Dermis blood vessel endothelial cell (primary cell): ENCODE data around the gene SELP. TPM values are rescaled to one million over a fixed set of nuclear protein-coding genes. Genes with fewer than 3 reads are reported as not detected.

Source experiments
- DNase-seq: peaks from one replicate; pipeline ENCODE4 v3.0.0; 2010
- total RNA-seq: library from RNA; depleted of rRNA; stranded (reverse); fragments of >200 nt; gene quantifications from 2 replicates; pipeline ENCODE4 v1.2.3, GENCODE V29; 2014

Gene SELP
- total RNA-seq, 1 donor from 2014 or later = 2.6 TPM

DNA sequence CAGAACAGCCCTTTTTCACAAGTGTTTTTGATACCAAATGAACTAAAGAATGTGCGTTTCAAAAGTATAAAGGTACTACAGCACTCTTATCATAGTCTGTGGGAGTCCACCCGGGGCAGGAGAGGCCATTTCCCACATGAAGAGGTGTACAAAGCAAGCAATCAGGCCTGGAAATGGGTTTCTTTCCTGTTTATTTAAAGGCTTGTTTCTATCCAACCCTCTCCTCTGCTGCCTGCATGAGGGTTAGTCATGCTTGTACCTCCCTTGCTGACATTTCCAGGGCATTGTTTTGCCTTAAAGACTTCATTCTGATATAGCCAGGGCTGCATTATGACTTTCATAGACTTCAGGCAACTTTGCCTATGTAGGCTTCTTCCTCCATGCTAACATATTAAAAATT is 11.6 kb downstream of the SELP start:
- peak; percentile 92 for DNase-seq

- no peak for DNase-seq
These were observed 14.1 kb downstream of the SELP start for GRCh38 chr1:169615803-169616202.

DNA sequence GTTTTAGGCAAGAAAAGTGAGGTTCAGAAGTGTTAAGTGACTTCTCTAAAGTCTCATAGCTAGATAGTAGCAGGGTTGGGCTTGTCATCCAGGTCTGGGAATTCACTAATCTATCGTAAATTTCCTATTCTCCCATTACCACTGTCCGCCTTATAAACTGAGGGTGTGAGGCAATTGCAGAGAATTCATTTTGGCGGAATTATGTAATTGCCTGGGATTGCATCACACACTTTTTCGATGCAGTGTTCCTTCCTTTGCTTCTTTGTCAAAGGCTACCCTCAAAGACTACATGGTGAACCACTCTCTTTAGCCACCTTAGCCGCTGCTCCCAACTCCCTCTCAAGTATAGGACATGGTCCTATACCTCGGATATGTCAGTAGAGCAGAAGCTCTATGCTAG is 19.1 kb downstream of the SELP start:
- DNase-seq = no peak

GRCh38 chr1:169610108-169610507 is 19.8 kb downstream of the SELP start:
- peak; percentile 97 for DNase-seq

DNA sequence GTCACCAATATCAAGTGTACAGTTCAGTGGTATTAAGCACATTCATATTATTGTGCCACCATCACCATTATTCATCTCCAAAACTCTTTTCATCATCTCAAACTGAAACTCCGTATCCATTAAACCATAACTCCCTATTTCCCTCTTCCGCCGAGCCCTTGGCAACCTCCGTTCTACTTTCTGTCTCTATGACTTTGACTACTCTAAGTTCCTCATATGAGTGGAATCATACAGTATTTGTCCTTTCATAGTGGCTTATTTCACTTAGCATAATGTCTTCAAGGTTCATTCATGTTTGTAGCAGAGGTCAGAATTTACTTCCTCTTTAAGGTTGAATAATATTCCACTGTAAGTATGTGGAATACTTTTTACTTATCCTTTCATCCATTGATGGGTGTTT is 21.7 kb downstream of the SELP start:
- DNase-seq = no peak

DNA sequence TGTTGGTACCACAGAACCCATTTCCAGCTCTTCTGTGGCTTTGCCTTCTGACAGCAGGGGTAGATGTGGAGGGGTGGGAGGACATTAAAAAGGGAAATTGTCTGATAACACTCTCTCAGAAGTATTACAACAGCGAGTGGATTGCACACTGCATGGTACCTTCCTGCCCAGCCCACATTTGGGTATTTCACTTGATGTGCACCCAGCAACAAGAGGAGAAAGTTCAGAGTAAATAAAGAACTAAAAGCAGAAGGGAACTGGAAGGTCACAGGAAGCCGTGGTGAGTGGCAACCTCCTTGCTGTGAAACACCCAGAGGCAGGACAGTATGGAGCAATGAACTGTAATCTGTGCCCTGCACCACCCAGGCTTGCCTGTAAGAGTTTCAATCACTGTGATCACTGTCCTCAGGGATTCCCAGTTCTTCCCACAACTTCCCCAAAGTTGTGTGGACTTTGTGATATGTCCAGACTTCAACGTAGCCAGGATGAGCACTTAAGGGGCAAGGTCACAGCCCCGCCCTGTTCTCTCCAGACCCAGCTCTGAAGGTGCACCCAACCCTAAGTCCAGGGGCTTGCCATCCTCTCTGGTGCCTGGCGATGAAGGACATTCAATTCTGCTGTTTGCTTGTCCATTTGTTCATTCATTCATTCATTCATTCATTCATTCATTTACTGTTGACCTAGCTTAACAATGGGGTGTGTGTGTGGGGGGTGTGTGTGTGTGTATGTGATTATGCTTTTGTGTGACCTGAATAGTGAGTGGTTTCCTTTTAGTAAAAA is 25.0 kb downstream of the SELP start:
- DNase-seq = no peak

- peak; percentile 74 for DNase-seq
These were observed 28.6 kb downstream of the SELP start for GRCh38 chr1:169601096-169601881.

- DNase-seq = peak; percentile 65
These were observed 33.9 kb downstream of the SELP start for GRCh38 chr1:169595764-169596711.

GRCh38 chr1:169594391-169594790 is 35.5 kb downstream of the SELP start:
- no peak for DNase-seq

DNA sequence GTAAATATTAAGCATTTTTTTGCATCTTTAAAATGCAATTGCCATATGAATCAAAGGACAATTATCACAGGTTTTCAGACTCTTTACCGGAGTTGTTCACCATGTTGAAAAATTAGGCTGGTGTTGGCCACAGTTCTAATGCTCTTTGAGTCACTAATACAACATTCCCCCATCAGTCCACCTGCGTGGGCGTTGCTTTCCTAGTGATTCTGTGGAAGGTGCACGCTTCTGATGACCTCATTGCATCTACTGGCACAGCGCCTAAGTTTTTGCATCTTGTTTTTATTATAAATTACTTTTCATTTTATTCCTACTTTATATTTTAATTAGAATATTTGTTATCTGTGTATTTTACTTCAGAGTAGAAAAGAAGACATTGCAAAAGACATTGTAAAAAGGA is 39.0 kb downstream of the SELP start:
- DNase-seq = no peak

- DNase-seq = no peak
These were observed 41.0 kb downstream of the SELP start for GRCh38 chr1:169588785-169589485.

GRCh38 chr1:169588112-169588511 is 41.8 kb downstream of the SELP start:
- DNase-seq = no peak

GRCh38 chr1:169586395-169587255 is 43.3 kb downstream of the SELP start, which contains the start of gene F5:
Gene F5, minus strand, starts transcription at chr1:169586481. Its CDS starts 95 bp downstream, at chr1:169586386.
- DNase-seq = peak; percentile 82

- no peak for DNase-seq
These were observed 43.9 kb downstream of the SELP start for GRCh38 chr1:169586067-169586394.

GRCh38 chr1:169585181-169585580 is 44.7 kb downstream of the SELP start:
- DNase-seq = no peak

DNA sequence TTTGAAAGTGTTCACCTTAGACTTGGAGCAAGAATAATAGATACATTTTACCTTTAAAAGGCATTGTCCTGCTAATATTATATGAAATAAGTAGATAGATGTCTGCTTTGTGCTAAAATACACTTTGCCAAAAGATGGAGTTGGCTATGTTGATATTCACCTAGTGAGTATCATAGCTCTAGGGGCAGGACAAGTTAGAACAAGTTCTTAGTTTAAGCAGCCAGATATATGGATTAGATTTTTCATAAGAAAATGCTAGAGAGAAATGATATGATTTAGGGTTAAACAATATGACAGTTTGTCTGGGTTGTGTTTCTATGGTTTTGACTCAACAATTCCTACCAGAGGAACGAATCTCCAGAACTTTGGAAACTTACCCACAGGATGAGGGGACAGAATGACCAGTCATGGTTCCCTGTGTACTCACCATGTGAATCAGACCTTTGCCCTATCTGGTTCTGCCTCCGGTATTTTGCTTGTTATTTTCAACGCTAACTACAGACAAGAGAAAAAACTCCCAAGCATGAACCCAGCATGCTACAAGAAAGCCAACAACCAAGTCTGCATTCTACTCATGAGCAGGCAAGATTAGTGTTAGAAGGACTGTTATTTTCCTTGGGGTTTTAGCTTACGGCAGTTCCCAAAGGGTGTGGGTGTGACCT is 45.3 kb downstream of the SELP start:
- DNase-seq = no peak

DNA sequence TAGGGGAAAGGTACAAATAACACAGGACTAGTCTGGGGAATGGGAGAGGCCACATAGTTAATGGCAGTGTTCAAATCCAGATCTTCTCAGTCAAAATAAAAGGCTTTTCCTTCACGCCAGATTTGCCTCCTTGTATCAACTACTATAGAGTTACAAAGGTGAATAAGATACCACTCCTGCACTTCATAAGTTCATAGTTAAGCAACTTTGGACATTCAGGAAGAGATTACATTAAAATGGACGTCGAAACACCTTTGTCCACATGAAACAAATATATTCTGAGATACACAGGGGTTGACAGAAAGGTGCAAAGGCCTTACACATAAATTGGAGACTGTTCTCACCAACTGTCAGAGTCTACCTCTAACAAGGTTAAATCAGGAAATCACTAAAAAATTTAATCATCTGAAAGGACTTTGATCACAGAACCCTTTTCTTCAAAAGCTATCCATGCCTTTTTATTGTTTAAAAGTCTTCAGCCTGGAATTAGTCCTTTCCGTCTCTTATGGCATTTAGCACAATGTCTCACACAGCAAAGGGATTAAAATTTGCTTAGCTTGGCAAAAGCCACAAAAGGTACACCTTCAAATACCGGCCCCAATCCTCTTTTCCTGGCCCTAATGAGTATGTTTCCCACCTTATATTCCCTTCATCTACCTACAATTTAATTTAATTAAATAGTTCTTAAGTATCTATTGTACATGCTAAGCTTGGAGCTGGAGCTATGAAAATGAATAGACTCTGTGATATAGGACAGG is 51.8 kb downstream of the SELP start:
- no peak for DNase-seq

DNA sequence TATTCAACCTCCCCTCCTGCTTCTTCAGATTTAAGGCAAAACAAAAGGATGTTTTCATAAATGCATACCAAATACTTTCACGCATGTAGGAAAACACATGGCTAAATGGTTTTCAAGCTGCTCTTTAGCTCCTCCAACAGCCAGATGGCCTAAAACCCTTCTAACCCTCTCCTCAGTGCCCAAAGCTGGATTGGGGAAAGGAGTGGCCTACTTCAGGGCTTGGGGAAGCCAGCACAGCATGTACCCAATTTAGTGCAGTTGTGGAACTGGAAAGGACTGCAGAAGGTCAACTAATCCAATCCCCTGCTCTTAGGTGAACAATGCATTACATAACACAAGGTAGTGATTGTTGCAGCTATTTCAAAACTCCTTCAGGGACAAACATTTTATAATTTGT is 53.0 kb downstream of the SELP start:
- no peak for DNase-seq

DNA sequence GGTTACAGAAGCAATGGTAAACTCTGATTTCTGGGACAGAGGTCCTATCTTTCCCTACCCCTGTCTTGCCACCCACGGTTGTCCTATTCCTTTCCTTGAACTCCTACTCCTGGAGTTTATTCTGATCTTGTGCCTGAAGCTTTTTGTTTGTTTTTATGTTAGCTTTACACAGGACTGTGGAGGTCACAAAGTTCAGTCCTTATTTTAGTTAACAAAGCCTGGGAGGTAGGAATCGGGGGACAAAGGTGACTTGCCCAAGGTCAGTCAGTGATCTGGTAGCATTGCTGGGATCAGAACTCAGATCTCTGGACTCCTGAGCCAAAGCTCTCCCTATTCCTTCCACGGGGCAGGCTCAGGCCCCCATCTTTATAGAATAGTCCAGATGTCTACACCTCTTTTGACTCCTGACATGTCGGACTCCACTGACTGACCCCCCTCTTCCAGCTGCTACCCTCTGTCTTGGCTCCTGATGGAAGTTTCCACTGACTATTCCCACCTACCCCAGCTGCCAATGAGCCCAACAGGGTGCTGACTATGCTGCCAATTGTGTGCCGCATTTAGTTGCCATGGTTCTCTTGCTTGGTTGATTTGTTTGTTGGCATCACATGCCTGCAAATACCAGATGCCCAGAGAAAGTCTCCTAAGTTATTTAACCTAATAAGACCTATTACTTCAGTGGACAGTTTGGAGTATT is 53.5 kb downstream of the SELP start:
- no peak for DNase-seq
